Hepatocyte (in vitro differentiated cells): ENCODE measurements around the gene ALPK3.

Experiments
- CTCF ChIP-seq: fragments of 200-600 bp; sonication (generic); IDR thresholded peaks from 2 replicates; pipeline ENCODE4 v1.5.1; 2016; ENCODE audit warnings: antibody characterized with exemption, mild to moderate bottlenecking; ENCODE audit not compliant: poor library complexity
- EZH2phosphoT487 ChIP-seq: fragments of 200-600 bp; sonication (generic); IDR thresholded peaks from one replicate; pipeline ENCODE4 v1.6.1; 2018; ENCODE audit warnings: antibody characterized with exemption, mild to moderate bottlenecking, low read depth, moderate library complexity; ENCODE audit not compliant: unreplicated experiment, severe bottlenecking

- TF ChIP-seq CTCF (no peak), EZH2phosphoT487 (no peak)
These were observed 45.2 kb downstream of the ALPK3 start for GRCh38 chr15:84862214-84862975.
